Adrenal gland (tissue), 5 donors: Measurements from ENCODE around the gene APOD.

ENCODE experiments used
- CTCF ChIP-seq, 6 experiments: fragments of 450-650 bp in 4 of 6; fragments of 200-600 bp in 2 of 6; sonication (generic) in 1 of 6; IDR thresholded peaks; 1 replicate in 5 of 6; 2 replicates in 1 of 6; pipeline versions ENCODE4 v1.5.1 to v1.8.0; 2016 to 2021; ENCODE audit warnings: antibody characterized with exemption in 6 of 6, mild to moderate bottlenecking in 2 of 6, moderate library complexity in 1 of 6
- POLR2A ChIP-seq, 2 donors: fragments of 450-650 bp; IDR thresholded peaks; one replicate each; pipeline ENCODE4 v1.6.1; 2017; ENCODE audit warnings: antibody characterized with exemption in 2 of 2, mild to moderate bottlenecking in 2 of 2, moderate library complexity in 1 of 2
- donor health status: DM: no; HTN: no; CAD: no.

- TF ChIP-seq CTCF (IDR thresholded peaks at IDR 0.05) (no peak), POLR2A (IDR thresholded peaks at IDR 0.05) (no peak)
Measured at GRCh38 chr3:195597229-195597628, 13.5 kb upstream of the APOD start.
